Activated CD4-positive, alpha-beta T cell treated with anti-CD3 and anti-CD28 coated beads, Interleukin-2, amount 50 U/mL, for 24 hours (primary cell): ENCODE data around the gene MTMR1.

Experiments used
- DNase-seq, 2 donors: peaks; one replicate each; pipeline ENCODE4 v3.0.0-alpha.2; 2020; ENCODE audit warnings: low read depth in 1 of 2, low spot score in 1 of 2

MTMR1 gene

GRCh38 chrX:150696866-150697265 is 3.7 kb downstream of the MTMR1 start:
- DNase-seq: no peak

GRCh38 chrX:150697641-150698040 is 4.4 kb downstream of the MTMR1 start:
- no peak for DNase-seq

- no peak for DNase-seq
Measured at GRCh38 chrX:150698981-150699380, 5.8 kb downstream of the MTMR1 start.

- no peak for DNase-seq
Measured at GRCh38 chrX:150700107-150700506, 6.9 kb downstream of the MTMR1 start.

GRCh38 chrX:150701377-150701776 is 8.2 kb downstream of the MTMR1 start:
- no peak for DNase-seq

GRCh38 chrX:150702966-150703694 is 9.9 kb downstream of the MTMR1 start:
- DNase-seq: no peak

- DNase-seq: no peak
Measured at GRCh38 chrX:150703695-150703974, 10.4 kb downstream of the MTMR1 start.

- no peak for DNase-seq
Measured at GRCh38 chrX:150704030-150704613, 10.9 kb downstream of the MTMR1 start.

GRCh38 chrX:150712619-150713018 is 19.4 kb downstream of the MTMR1 start:
- no peak for DNase-seq

- DNase-seq: no peak
Measured at GRCh38 chrX:150715184-150715583, 22.0 kb downstream of the MTMR1 start.

- DNase-seq: no peak
Measured at GRCh38 chrX:150719621-150720020, 26.4 kb downstream of the MTMR1 start.

GRCh38 chrX:150729956-150730355 is 36.8 kb downstream of the MTMR1 start:
- DNase-seq: no peak

GRCh38 chrX:150730719-150731118 is 37.5 kb downstream of the MTMR1 start:
- DNase-seq: no peak

GRCh38 chrX:150731795-150732194 is 38.6 kb downstream of the MTMR1 start:
- peak in 1 of 2 donors; percentile 48 for DNase-seq

GRCh38 chrX:150736475-150736874 is 43.3 kb downstream of the MTMR1 start:
- DNase-seq: no peak

- DNase-seq: no peak
Measured at GRCh38 chrX:150752124-150752523, 58.9 kb downstream of the MTMR1 start.

GRCh38 chrX:150753357-150753756 is 60.2 kb downstream of the MTMR1 start:
- no peak for DNase-seq

GRCh38 chrX:150753968-150754367 is 60.8 kb downstream of the MTMR1 start:
- DNase-seq: no peak

GRCh38 chrX:150757371-150757770 is 64.2 kb downstream of the MTMR1 start:
- no peak for DNase-seq

GRCh38 chrX:150759568-150760416 is 66.6 kb downstream of the MTMR1 start:
- no peak for DNase-seq

- no peak for DNase-seq
Measured at GRCh38 chrX:150761176-150761818, 68.1 kb downstream of the MTMR1 start.

GRCh38 chrX:150761819-150762216 is 68.6 kb downstream of the MTMR1 start:
- no peak for DNase-seq
